ENCODE data around the gene COG8. TPM values are rescaled to one million over a fixed set of nuclear protein-coding genes. Genes with fewer than 3 reads are reported as not detected.

The COG8 gene
- total and polyA plus RNA-seq, 9 of the 15 experiments (the other 6 are each of a cell fraction or from before 2014, with no cell fraction given), result 3.7 to 42.6 (median 30.1) TPM

DNA sequence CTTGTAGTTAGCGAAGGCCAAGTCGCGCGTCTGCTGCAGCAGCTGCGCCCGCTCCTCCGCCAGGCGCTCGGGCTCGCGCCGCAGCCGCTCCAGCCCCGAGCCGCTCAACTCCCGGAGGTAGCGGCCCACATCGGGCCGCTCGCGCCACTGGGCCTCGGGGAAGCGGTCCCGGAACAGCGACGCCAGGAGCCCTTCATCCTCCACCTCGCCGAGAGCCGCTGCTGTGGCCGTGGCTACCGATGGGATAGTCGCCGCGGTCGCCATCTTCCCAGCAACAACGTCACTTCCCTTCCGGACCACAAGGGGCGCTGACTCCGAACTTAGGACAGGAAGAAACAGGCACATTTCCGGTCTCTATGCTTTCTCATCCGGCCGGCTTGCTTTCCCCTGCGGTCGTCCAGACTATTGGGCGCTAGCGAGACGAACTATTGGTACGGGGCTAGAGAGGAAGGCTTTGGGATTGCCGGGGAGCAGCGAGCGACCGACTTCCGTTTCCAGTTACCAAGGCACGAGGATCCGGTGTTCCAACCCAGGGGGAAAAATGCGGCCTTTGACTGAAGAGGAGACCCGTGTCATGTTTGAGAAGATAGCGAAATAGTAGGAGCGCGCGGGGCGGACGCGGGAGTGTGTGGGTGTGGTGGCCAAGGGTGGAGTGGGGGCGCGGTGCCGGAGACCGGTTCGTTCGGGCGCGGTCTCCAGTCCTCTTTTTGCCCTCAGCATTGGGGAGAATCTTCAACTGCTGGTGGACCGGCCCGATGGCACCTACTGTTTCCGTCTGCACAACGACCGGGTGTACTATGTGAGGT lies at the start of gene COG8, which contains the start of gene NIP7 (continued):
- peak; percentile 16; the same call in 1 of the 2 replicates for TF ChIP-seq ATF3 (IDR thresholded peaks at IDR 0.05)
- 0 out of 2 replicates have a peak, but pooled peaks have one; percentile 35 for TF ChIP-seq ATF3 (CRISPR knock-in tag; conservative IDR thresholded peaks at IDR 0.05)
- no peak for TF ChIP-seq ZNF124 (CRISPR knock-in tag; IDR thresholded peaks at IDR 0.05)
- TF ChIP-seq EP300 (IDR thresholded peaks at IDR 0.05; ENCODE audit: low read length), result peak; percentile 65
- TF ChIP-seq FOXK2 (conservative IDR thresholded peaks at IDR 0.05 in 1 of 2, IDR thresholded peaks at IDR 0.05 in 1 of 2; ENCODE audit: low read depth in 2 of 2), result peak; percentile 96 to 98
- TF ChIP-seq ZFX (CRISPR knock-in tag; IDR thresholded peaks at IDR 0.05), result peak; percentile 86
- peak; percentile 79 for TF ChIP-seq JUND (IDR thresholded peaks at IDR 0.05; ENCODE audit: borderline replicate concordance, low read depth, low read length)
- no peak for TF ChIP-seq JUND (tag; IDR thresholded peaks at IDR 0.05; ENCODE audit: borderline replicate concordance, low read depth, low read length)
- TF ChIP-seq, protein P1, sequence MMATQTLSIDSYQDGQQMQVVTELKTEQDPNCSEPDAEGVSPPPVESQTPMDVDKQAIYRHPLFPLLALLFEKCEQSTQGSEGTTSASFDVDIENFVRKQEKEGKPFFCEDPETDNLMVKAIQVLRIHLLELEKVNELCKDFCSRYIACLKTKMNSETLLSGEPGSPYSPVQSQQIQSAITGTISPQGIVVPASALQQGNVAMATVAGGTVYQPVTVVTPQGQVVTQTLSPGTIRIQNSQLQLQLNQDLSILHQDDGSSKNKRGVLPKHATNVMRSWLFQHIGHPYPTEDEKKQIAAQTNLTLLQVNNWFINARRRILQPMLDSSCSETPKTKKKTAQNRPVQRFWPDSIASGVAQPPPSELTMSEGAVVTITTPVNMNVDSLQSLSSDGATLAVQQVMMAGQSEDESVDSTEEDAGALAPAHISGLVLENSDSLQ (IDR thresholded peaks at IDR 0.05), result peak; percentile 69
- no peak; the same call in 1 of the 2 replicates for TF ChIP-seq GATAD2B (IDR thresholded peaks at IDR 0.05; ENCODE audit: borderline replicate concordance)
- peak; percentile 62 for TF ChIP-seq MXI1 (IDR thresholded peaks at IDR 0.05; ENCODE audit: low read depth, low read length)
- peak; percentile 35 for TF ChIP-seq FIP1L1 (IDR thresholded peaks at IDR 0.05; ENCODE audit: low read depth, low read length, poor library complexity, severe bottlenecking)
- TF ChIP-seq ZBTB40 (IDR thresholded peaks at IDR 0.05), result peak; percentile 99
- TF ChIP-seq ZBTB40 (CRISPR knock-in tag; IDR thresholded peaks at IDR 0.05), result no peak
- peak; percentile 98 for TF ChIP-seq MYC (IDR thresholded peaks at IDR 0.05; ENCODE audit: low read depth, low read length)
- TF ChIP-seq MYC (CRISPR knock-in tag; IDR thresholded peaks at IDR 0.05; ENCODE audit: borderline replicate concordance, low read depth), result peak; percentile 82; the same call in 1 of the 2 replicates

Measured in K562 (cell line).